Measurements from ENCODE around the gene DYNC1LI1. TPM values are rescaled to one million over a fixed set of nuclear protein-coding genes. Genes with fewer than 3 reads are reported as not detected.

DYNC1LI1 gene
- total and polyA plus RNA-seq, 4 donors = 9.2 to 21.1 (median 13.6) TPM

Small RNA genes within 50 kb of the gene (small RNA-seq; reads per million reads assigned to genes)
- not detected for gene MIR548AY

Other genes starting within 250 kb of the DYNC1LI1 start
- gene CMTM7, start 179.0 kb downstream of the DYNC1LI1 start, total RNA-seq = 1 to 10 TPM; 3.6 to 4.3 TPM
- gene CMTM7, start 179.0 kb downstream of the DYNC1LI1 start, polyA plus RNA-seq = 10 to 100 TPM in 1 of 2 donors, 1 to 10 TPM in 1; 4.0 to 20.3 TPM
- 10 to 100 TPM; 50.5 to 77.9 TPM for gene CMTM6, start 68.0 kb downstream of the DYNC1LI1 start, total RNA-seq
- gene CMTM6, start 68.0 kb downstream of the DYNC1LI1 start, polyA plus RNA-seq = 10 to 100 TPM; 45.7 to 53.2 TPM
- 10 to 100 TPM; 14.4 to 19.6 TPM for gene CNOT10, start 114.3 kb upstream of the DYNC1LI1 start, total RNA-seq
- gene CNOT10, start 114.3 kb upstream of the DYNC1LI1 start, polyA plus RNA-seq = 1 to 10 TPM; 6.7 to 7.9 TPM
- gene TRIM71, start 247.1 kb upstream of the DYNC1LI1 start, total RNA-seq = 1 to 10 TPM in 1 of 2 donors, under 1 TPM in 1; under 0.01 to 9.1 TPM
- gene TRIM71, start 247.1 kb upstream of the DYNC1LI1 start, polyA plus RNA-seq = not detected